Epidermal melanocyte (primary cell): ENCODE results near the gene TOR2A.

ENCODE experiments used
- DNase-seq: peaks from one replicate; pipeline ENCODE4 v3.0.0; 2011; ENCODE audit warnings: low spot score; ENCODE audit not compliant: insufficient read length

Gene TOR2A

DNA sequence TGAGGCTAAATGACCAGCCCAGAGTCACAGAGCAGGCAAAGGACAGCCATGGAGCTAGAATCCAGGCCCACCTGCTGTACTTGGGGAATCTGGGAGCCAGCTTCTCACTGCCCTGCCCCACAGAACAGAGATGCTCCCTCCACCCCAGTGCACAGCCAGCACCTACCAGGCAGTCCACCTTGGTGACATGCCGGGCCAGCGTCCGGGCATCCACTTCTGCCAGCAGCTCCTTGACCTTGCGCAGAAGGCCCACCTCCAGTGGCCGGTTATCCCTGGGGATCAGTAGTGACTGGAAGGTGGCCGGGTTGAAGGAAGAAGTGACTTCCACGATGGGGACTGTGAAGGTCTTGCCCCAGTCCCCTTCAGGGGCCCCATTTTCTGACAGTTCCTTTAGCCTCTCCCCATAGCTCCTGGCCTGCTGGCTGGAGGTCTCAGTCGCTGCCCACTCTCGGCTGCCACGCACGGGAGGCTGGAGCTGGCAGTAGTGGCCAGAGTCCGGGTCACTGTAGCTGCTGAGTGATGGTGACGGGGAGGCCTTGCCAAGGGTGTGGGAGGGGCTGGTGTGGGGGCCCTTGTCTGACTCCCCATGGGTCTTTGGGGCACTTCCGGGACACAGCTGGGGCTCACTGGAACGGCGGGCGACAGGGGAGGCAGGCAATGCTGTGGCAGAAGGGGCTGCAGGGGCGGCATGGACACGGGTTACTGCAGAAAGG is 9.5 kb upstream of the TOR2A start:
- DNase-seq, result no peak

DNA sequence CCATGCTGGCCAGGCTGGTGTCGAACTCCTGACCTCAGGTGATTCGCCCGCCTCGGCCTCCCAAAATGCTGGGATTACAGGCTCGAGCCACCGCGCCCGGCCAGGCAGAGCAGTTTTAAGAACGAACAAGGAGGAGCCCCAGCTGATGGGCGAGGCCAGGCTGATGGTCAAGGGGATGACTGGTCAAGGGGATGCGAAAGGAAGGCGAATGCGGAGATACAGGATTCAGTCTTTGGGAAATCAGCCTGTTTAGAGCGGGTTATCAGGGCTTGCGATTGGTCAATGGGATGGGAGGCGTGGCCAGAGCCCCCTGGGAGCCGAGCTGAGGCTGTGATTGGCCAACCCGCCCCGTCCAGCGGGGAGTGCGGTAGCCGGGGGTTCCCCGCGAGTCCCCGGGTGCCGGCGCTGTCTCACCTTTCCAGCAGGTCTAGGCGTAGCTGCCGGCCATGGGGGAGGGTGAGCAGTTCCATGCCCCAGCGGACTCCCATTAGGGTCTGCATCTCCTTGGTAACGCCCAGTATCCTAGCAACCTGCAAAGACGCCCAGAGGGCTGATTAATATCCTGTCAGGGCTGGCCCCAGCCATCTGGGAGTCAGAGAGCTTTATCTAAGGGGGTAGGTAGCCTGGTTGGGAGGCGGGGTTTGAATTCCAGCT is 7.5 kb upstream of the TOR2A start:
- DNase-seq, result peak; percentile 86

DNA sequence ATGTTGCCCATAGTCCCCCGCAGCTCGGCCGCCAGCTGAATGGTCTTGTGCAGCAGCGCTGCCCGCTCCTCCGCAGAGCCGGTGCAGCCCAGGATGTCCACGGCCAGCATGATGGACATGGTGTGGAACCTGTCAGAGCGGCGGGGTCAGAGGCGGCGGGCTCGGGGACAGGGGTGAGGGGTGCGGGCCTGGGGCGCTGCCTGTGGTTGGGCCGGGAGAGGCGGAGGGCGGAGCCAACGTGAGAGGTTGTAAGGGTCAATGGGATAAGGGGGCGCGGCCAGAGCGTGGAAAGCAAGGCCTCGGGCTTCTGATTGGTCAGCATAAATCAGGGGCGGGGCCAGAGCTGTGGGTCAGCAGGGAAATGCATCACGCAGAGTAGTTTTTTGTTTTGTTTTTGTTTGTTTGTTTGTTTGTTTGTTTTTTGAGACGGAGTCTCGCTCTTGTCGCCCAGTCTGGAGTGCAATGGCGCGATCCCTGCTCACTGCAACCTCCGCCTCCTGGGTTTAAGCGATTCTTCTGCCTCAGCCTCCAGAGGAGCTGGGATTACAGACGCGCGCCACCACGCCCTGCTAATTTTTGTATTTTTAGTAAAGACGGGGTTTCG is 6.8 kb upstream of the TOR2A start:
- DNase-seq, result peak; percentile 74

DNA sequence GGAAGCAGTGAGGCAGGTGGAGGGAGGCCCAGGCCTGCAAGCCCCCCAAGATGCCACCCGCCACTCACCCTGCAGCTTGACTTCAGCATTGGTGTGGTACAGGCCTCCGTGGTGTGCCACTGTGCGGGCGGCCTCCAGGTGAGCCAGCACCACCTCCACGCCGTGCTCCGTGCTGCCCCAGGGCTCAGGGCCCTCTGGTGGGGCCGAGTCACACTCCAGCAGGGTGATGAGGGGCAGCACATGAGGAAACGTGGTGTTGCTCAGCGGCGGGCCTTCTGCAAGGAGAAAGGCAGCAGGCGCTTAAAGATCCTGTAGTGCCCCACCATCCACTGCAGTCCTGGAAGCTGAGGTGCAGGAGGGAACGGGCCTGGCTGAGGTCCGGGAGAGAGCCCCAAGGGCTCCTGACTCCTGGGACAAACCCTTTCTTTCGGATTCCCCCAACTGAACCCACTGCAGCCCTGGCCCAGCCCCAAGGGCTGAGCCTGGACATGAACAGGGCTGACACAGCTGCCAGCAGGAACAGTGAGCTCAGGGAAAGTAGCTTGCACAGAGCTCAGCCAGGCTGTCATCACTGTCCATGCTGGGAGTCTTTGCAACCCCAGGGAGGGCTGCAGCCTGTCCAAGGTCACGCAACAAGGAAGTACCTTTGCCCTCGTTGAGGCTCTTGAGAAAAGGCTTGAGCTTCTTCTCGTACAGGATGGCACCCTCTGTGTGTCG is 4.7 kb upstream of the TOR2A start:
- DNase-seq, result no peak

DNA sequence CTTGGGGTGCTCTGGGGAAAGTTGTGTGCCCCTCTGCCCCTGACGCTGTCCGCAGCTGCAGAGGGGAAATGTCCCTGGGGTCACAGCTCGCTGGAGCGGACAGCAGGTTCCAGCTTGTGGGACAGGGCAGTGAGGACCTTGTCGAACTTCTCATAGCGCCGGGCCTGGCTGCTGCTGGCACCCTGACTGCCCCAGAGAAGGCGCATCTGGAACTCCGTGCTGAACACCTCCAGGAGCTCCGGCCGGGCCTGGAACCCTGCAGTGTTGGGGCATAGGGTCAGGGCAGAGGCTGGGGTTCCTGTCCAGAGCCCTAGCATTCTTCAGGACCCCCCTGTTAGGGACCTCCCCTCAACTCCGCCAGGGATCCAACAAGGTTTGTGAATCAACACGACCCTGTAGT is 3.6 kb upstream of the TOR2A start:
- no peak for DNase-seq

DNA sequence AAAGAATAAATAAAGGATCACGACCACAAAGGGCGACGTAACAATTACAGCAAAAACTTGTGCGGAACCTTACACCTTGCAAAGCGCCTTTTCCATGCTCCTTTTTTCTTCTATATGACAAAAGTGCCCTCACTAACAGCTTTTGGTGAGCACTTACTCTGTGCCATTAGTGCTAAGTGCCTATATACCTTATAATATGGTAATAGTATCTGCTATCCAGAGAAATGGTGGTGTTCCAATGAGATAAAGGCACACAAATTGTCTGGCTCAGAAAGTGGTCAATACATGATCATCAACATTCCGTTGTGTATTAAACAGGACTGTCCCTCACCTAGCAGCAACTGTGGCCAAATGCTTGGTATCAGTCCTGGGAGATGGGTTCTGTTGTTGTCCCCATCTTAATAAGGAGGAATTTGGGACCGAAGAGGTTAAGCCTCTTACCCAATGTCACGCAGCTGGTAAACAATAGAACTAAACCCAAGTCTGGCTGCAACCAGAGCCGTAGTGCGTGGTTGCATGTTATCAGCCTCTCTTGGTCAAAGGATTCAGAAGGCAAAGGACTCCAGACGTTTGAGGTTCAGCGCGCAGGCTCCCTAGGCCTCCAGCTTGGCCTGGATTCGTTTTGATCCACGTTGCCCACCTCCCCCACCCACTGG is 564 bp upstream of the TOR2A start:
- no peak for DNase-seq

DNA sequence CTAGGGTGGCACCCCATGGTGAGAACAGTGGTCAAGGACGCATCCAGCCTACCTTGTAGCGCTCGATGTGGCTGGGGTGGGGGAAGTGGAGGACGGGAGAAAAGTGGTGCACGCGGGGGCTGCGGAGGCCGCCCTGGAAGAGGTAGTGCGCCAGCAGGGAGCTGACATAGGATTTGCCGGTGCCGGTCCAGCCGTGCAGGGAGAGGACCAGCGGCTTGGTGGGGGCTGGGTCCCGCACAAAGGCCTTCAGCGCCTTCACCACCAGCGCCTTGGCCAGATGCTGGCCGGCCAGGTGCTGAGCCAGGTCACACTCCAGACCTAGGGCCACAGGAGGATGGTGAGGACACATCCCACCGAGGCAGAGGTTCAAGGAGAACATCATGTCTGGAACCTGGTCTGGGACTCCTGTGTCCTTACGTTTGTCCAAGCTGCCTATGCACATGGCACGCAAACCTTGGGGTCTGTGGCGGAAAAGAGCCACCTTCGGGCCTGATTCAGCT is 797 bp downstream of the TOR2A start:
- no peak for DNase-seq

DNA sequence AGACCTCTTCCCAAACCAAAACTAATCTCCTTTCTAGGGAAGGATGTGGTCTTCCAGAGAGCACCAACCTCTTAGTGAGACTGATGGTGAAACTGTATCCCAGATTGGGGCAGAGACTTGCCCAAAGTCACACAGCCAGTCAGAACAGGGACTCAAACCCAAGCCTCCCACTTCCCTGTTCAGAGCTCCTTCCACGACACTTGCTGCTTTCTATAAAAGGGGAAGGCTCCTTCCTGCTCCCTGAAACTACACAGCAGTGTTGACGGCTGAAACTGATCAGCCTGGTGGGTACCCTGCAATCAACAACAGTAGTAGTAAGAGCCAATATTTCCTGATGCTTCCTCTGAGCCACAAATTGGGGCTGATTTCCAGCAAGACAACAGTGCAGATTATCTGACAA is 1.5 kb downstream of the TOR2A start:
- DNase-seq, result no peak

DNA sequence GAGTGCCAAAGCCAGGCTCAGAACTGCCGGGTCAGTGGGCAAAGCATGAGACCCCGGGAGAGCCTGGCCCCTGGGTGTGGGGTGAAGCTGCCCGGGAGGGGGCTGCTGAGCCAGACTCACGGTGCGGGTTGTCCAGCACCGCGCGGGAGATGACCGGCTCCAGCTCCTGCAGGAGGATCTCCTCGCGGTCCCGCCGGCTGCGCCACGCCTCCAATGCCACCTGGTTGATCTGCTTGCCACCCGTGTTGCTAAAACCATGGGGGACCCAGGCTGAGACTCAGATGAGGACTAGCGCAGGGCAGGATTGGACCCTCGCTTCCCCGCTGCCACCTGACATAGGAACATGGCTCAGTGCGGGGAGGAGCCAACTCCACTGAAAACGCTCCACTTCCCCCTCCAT is 2.6 kb downstream of the TOR2A start:
- no peak for DNase-seq

DNA sequence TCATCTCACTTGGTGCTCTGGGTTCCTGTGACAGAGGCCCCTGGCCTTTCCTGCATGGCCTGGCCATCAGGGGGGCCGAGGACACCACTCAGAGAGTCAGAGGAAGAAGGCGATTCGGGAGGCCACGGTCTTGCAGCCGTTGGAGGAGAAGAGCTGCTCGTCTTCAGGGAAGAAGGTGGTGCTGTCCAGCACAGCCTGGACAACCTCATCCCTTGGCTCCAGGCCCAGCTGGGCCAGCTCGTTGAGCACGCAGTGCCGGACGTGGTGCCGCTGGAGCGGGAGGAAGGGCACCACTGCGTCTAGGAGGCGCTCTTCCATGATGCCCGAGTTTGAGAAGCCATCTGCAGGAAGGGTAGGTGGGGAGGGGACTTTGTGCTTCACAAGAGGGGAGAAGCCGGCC is 3.2 kb downstream of the TOR2A start:
- DNase-seq, result no peak

DNA sequence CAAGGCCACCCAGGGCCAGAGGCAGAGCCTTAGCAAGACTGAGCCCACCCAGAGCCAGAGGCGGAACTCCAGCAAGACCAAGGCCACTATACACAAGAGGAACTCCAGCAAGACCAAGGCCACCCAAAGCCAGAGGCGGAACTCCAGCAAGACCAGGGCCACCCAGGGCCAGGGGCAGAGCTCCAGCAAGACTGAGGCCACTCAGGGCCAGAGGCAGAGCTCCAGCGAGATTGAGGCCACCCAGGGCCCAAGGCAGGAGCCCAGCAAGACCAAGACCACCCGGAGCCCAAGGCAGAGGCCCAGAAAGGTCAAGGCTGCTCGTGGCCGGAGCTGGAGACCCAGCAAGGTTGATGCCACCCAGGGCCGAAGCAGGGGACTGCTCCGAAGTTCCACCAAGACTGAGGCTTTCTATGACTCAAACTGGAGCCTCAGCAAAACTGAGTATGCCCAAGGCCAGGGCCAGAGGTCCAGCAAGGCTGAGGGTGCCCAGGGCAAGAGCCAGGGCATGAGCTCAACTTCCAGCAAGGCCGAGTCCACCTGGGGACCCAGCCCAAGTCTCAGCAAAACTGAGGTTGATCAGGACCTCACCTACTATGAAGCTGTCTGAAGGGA is 4.2 kb downstream of the TOR2A start:
- no peak for DNase-seq

DNA sequence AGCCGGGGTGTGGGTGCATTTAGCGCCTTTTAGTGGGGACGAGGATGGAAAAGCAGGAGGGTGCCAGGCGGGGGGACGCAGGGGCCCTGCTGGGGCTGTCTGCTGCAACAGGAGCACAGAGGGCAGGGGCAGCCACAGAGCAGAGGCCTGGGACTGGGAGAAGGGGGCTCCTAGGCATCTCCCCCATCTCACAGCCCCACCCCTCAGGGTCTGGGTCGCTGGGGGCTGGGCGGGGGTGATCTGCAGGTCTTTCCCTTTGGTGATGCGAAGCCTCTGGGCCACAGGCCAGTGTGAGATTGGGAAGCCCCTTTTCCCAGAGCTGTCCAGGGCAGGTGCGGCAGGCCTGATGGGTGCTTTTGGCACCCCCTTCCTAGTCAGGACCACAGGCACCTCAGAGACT is 4.8 kb downstream of the TOR2A start:
- no peak for DNase-seq

DNA sequence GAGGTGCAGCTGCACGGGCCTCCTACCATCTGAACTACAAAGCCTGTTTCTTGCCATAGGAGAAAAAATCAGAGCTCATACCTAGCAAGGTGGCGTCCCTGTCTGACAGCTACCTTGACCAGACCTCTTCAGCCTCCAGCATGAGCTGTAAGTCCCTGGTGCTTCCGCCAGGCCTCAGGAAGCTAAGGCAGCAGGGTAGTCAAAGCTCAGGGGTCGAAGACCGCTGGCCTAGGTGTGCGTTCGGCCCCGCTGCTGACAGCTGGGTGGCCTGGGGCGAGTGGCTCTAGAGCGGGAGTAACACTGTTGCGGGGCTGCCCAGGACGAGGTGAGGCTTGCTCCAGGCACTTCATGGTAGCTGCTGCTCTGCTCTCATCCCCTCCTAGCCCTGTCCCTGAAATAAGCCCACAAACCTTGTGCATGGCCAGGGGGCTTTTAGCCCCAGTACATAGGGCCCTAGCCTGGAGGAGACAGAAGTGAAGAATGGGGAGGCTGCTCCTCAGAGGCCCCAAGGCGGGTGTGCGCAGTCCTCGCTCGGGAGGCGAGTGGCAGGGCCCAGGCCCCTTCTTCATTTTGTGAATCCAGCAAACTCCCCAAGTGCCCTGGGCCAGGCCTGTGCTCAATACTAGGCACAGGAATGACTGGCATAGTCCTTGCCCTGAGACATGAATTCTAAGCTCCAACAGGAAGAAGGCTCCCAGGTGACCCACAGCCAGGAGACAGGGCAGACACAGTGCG is 5.4 kb downstream of the TOR2A start:
- DNase-seq, result no peak

DNA sequence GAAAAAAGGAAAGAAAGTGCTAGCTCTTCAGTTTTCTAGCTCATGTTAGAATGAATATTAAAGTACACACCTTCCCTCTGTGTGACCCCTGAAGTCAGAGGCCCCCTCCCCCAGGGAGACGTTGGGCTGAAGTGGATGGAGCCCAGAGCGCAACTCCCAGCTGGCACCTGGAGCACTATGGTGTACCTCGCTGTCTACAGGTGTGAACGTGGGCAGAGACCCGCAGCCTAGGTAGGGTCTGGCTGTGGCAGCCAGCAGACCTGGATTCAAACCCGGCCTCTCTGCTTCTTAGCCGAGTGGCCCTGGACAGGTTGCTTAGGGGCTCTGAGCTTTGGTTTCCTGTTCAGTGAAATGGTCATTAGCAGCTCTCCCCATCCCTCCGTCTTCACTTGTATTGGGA is 6.3 kb downstream of the TOR2A start:
- no peak for DNase-seq

DNA sequence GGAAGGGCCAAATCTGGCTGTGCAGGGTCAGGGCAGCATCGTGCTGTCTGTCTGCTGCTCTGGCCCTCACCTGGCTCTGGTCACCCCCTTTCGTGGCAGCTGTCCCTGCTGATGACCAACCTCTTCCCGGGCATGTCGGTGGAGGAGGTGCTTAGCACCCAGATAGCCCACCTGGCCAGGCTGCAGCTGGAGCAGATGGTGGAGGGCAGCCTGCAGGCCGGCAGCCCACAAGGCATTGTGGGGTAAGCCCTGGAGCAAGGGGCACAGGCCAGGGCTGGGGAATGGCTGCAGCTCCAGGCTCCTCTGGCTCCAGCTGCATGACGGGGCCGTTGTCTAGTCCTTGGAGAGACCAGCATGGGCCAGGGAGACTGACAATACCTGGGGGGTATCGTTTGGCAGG is 8.2 kb downstream of the TOR2A start:
- DNase-seq, result no peak

DNA sequence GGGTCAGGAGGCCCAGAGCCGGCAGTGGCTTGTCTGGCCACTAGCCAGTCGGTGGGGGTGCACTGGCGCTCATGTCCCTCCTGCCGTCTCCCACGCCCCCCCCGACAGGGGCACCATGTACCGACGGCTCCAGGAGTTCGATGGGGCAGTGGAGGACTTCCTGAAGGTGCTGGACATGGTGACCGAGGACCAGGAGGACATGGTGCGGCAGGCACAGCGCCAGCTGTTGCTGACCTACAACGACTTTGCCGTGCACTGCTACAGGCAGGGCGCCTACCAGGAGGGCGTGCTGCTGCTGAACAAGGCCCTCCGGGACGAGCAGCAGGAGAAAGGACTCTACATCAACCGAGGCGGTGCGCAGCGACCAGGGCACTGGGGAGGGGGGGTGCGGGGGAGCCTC is 11.1 kb downstream of the TOR2A start:
- no peak for DNase-seq

DNA sequence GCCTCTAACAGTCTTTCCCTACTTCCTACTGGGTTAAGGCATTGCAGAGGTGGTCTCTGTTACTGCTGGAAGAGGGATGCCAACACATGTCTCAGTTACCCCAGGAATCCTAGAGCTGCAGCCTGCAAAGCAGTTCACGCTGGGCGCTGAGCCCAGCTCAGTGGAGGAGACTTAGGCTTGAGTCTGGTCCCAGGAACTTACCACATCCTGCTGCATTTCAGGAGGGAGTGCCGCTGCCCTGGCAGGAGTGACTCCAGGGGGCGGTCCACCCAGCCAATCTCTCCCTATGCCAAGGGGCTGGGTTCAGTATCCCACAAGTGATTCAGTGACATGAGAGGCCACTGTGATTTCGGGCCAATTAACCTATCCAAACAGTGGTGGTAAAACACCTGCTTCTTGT is 11.7 kb downstream of the TOR2A start:
- DNase-seq, result no peak

DNA sequence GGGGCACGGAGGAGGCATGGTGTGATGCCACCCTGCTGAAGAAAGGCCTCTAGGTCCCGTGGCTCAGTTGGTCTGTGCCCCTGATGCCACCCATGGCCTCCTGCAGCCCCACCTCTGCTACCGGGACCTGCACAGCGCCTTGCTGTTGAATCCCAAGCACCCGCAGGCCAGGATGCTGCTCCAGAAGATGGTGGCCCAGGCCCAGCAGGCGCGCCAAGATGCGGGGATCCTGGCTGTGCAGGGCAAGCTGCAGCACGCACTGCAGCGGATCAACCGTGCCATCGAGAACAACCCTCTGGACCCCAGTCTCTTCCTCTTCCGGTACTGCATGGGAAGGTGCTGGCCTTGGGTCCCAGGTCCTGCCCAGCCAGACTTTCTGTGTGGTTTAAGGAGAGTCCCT is 12.1 kb downstream of the TOR2A start:
- no peak for DNase-seq

DNA sequence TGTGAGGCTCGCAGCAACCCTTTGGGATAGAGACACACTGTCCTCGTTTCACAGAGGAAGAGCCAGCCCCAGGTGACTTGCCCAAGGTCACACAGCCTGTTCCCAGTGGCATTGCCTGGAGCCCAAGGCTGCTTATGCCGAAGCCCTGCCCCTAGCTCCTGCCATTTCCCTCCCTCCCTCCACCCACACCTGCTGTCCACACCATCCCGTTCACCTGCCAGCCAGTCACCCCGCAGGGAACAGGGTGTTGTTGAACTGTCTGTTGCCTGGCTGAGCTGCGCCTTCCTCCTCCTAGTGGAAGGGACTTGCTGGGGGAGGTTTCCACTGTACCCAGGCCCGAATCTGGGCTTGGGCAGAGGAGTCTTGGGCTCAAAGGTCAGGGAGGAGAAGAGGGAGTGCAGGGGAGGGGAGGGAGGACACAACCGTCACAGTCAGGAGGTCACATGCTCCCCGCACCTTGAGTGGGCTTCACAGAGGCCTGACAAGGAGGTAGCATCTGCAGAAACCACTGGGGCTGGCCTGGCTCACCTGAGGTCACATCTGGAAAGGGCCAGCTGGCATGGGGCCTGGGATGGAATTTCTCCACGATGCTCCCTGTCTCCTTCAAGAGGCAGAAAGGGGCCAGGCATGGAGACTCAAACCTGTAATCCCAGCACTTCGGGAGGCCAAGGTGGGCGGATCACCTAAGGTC is 12.9 kb downstream of the TOR2A start:
- DNase-seq, result no peak

DNA sequence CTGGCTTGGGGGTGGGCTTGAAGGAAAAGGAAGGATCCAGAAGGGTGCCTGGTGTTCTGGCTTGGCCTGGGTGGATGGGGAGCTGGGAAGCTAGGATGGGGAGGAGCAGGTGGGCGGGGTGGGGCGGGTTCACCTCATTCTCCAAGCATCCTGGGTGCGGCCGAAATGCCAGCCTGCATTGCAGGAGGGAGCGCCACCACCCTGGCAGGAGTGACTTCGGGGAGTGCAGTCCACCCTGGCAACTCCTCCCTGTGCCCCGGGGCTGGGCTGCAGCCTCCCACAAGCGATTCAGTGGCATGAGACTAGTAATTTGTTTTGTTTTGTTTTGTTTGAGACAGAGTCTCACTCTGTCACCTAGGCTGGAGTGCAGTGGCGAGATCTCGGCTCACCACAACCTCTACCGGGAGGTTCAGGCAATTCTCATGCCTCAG is 13.7 kb downstream of the TOR2A start:
- no peak for DNase-seq
